GM23338 (cell line): ENCODE measurements around the gene ZBTB20. TPM values are rescaled to one million over a fixed set of nuclear protein-coding genes. Genes with fewer than 3 reads are reported as not detected.

Experiments used
- ATAC-seq: fragments of 200-7000 bp; cut with Tn5 transposase; 3 replicates; pipeline ENCODE4 v1.9.1; 2020
- DNase-seq: peaks from one replicate; pipeline ENCODE4 v3.0.0-alpha.2; 2015; ENCODE audit warnings: low spot score
- H2AFZ ChIP-seq: fragments of 200-600 bp; sonication (generic); 2 replicates; pipeline ENCODE4 v1.8.0; 2016; ENCODE audit warnings: antibody characterized with exemption, mild to moderate bottlenecking, moderate library complexity
- H3F3A ChIP-seq: fragments of 200-600 bp; sonication (generic); replicated peaks from 2 replicates; pipeline ENCODE4 v1.8.0; 2017; ENCODE audit warnings: antibody characterized with exemption, mixed run types, low read depth
- H3K27ac ChIP-seq: fragments of 200-600 bp; sonication (generic); 2 replicates; pipeline ENCODE4 v1.6.1; 2016; ENCODE audit warnings: low read depth
- H3K27me3 ChIP-seq: fragments of 200-600 bp; sonication (generic); 2 replicates; pipeline ENCODE4 v1.8.0; 2016; ENCODE audit warnings: mild to moderate bottlenecking, mixed run types, moderate library complexity; ENCODE audit not compliant: insufficient read depth
- H3K36me3 ChIP-seq: fragments of 200-600 bp; sonication (generic); 2 replicates; pipeline ENCODE4 v1.8.0; 2016; ENCODE audit warnings: mild to moderate bottlenecking; ENCODE audit not compliant: insufficient read depth
- H3K4me1 ChIP-seq: fragments of 200-600 bp; sonication (generic); 2 replicates; pipeline ENCODE4 v1.8.0; 2016; ENCODE audit warnings: mild to moderate bottlenecking, moderate library complexity; ENCODE audit not compliant: insufficient read depth
- H3K4me2 ChIP-seq: fragments of 200-600 bp; sonication (generic); 2 replicates; pipeline ENCODE4 v1.7.1; 2017; ENCODE audit warnings: mixed run types
- H3K4me3 ChIP-seq: fragments of 200-600 bp; sonication (generic); 2 replicates; pipeline ENCODE4 v1.6.1; 2016; ENCODE audit warnings: mixed run types
- H3K79me2 ChIP-seq: fragments of 200-600 bp; sonication (generic); replicated peaks from 2 replicates; pipeline ENCODE4 v1.8.0; 2017; ENCODE audit warnings: mild to moderate bottlenecking; ENCODE audit not compliant: insufficient read depth
- H3K9me2 ChIP-seq: fragments of 200-600 bp; sonication (generic); 2 replicates; pipeline ENCODE4 v1.8.0; 2017; ENCODE audit not compliant: insufficient read depth
- H4K20me1 ChIP-seq: fragments of 200-600 bp; sonication (generic); replicated peaks from 2 replicates; pipeline ENCODE4 v1.8.0; 2017; ENCODE audit warnings: mild to moderate bottlenecking; ENCODE audit not compliant: insufficient read depth
- H3K27ac Mint-ChIP-seq: 2 replicates; pipeline ENCODE4 v1.8.0; 2020; ENCODE audit warnings: inconsistent platforms, mild to moderate bottlenecking, moderate library complexity, mixed read lengths
- H3K27me3 Mint-ChIP-seq: 3 replicates; pipeline ENCODE4 v1.8.0; 2022; ENCODE audit warnings: low read depth, mild to moderate bottlenecking, moderate library complexity, mixed read lengths, inconsistent platforms; ENCODE audit not compliant: insufficient read depth, poor library complexity
- H3K36me3 Mint-ChIP-seq: 3 replicates; pipeline ENCODE4 v1.8.0; 2021; ENCODE audit warnings: low read depth, mild to moderate bottlenecking, inconsistent platforms, moderate library complexity, mixed read lengths
- H3K4me1 Mint-ChIP-seq: 3 replicates; pipeline ENCODE4 v1.8.0; 2020; ENCODE audit warnings: mild to moderate bottlenecking, inconsistent platforms, mixed read lengths
- H3K4me3 Mint-ChIP-seq: 3 replicates; pipeline ENCODE4 v1.8.0; 2021; ENCODE audit warnings: moderate library complexity, mild to moderate bottlenecking, inconsistent platforms, mixed read lengths
- H3K9me3 Mint-ChIP-seq: 3 replicates; pipeline ENCODE4 v1.8.0; 2020; ENCODE audit warnings: moderate library complexity, mild to moderate bottlenecking, inconsistent platforms, mixed read lengths
- CREB1 ChIP-seq: fragments of 250-450 bp; sonication (Bioruptor Pico); IDR thresholded peaks from 2 replicates; pipeline ENCODE4 v1.5.0; 2020; ENCODE audit warnings: low read depth, mild to moderate bottlenecking, moderate library complexity
- CTCF ChIP-seq, 2 experiments: fragments of 200-600 bp in 1 of 2; sonication (generic) in 1 of 2; conservative IDR thresholded peaks; 2 replicates each; pipeline versions ENCODE4 v1.5.1 to v1.6.1; 2016 to 2017; ENCODE audit warnings: antibody characterized with exemption in 2 of 2, low read depth in 2 of 2, mild to moderate bottlenecking in 2 of 2, moderate library complexity in 1 of 2
- EZH2 ChIP-seq: fragments of 200-600 bp; sonication (generic); IDR thresholded peaks from one replicate; pipeline ENCODE4 v1.8.0; 2017; ENCODE audit warnings: antibody characterized with exemption, mild to moderate bottlenecking, low read depth; ENCODE audit not compliant: unreplicated experiment
- EZH2phosphoT487 ChIP-seq: fragments of 200-600 bp; sonication (generic); IDR thresholded peaks from one replicate; pipeline ENCODE4 v1.8.1; 2018; ENCODE audit warnings: antibody characterized with exemption; ENCODE audit not compliant: unreplicated experiment
- JUNB ChIP-seq: IDR thresholded peaks from one replicate; pipeline ENCODE4 v1.6.1; 2016; ENCODE audit warnings: antibody characterized with exemption; ENCODE audit not compliant: unreplicated experiment
- NANOG ChIP-seq: IDR thresholded peaks from 2 replicates; pipeline ENCODE4 v1.6.1; 2016; ENCODE audit warnings: antibody characterized with exemption, borderline replicate concordance
- POLR2AphosphoS5 ChIP-seq: IDR thresholded peaks from 2 replicates; pipeline ENCODE4 v1.6.1; 2016; ENCODE audit warnings: antibody characterized with exemption, low read depth
- STAT1 ChIP-seq: IDR thresholded peaks from one replicate; pipeline ENCODE4 v1.6.1; 2016; ENCODE audit warnings: antibody characterized with exemption; ENCODE audit not compliant: unreplicated experiment
- ZNF114 ChIP-seq: fragments of 250-450 bp; sonication (Bioruptor Pico); IDR thresholded peaks from 2 replicates; pipeline ENCODE4 v1.5.0; 2020; ENCODE audit warnings: mild to moderate bottlenecking, moderate library complexity
- ZNF331 ChIP-seq: fragments of 250-450 bp; sonication (Bioruptor Pico); IDR thresholded peaks from 2 replicates; pipeline ENCODE4 v1.5.0; 2020; ENCODE audit warnings: low read depth, mild to moderate bottlenecking, moderate library complexity
- ZNF462 ChIP-seq: fragments of 250-450 bp; sonication (Bioruptor Pico); IDR thresholded peaks from 2 replicates; pipeline ENCODE4 v1.5.0; 2020; ENCODE audit warnings: mild to moderate bottlenecking, moderate library complexity
- polyA plus RNA-seq: library from polyadenylated mRNA; unstranded; fragments of >200 nt; fragmentation: Nextera tagmentation; extraction: Ambion mirVana; gene quantifications from 2 replicates; pipeline ENCODE4 v1.2.1, GENCODE V29; 2016
- total RNA-seq: library from RNA; depleted of rRNA; stranded (reverse); fragments of >200 nt; shearing (Covaris generic); gene quantifications from 2 replicates; pipeline ENCODE4 v1.2.3, GENCODE V29; 2014
- TF ChIP-seq, protein P1 (sequence below): IDR thresholded peaks from 2 replicates; pipeline ENCODE4 v1.6.1; 2016; ENCODE audit warnings: antibody characterized with exemption

The ZBTB20 gene
- total and polyA plus RNA-seq, 2 experiments from 2014 or later, result 2.0 to 3.3 TPM

DNA sequence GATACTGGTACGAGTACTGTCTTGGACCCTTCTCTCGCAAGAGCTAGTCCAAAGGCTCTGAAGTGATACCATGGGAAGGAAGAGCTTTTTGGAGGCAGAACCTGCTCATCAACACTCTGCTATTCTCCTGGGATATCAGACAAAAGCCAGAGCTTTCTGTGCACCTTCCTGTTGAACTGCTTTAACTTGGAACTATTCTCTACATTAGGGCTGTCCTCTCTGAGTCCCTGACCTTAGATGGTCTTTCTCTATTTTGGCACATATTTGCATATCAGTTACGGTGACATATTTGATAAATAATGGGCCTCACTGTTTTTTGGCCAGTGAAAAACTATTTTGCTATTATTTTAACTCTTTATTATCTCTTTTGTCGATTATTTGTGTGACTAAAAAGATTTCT lies 706.4 kb downstream of the ZBTB20 start:
- Histone ChIP-seq H3K27me3 (no peaks in the 10 kb centered on the region), H2AFZ (no peak overlapping the region), H4K20me1 (no peaks in the 10 kb centered on the region), H3K36me3 (no peaks in the 10 kb centered on the region), H3K9me2 (no peaks in the 10 kb centered on the region), H3K4me1 (no peaks in the 10 kb centered on the region), H3K27ac (no peak overlapping the region), H3K4me2 (no peak overlapping the region), H3K4me3 (no peak overlapping the region), H3K79me2 (no peaks in the 10 kb centered on the region), H3F3A (no peaks in the 10 kb centered on the region)
- H3K36me3 Mint-ChIP-seq, result no peaks in the 10 kb centered on the region
- peaks cover 1% of the 10 kb centered on the region for H3K27me3 Mint-ChIP-seq
- DNase-seq (no peak), ATAC-seq (no peak)
- H3K9me3 Mint-ChIP-seq, result no peaks in the 10 kb centered on the region
- TF ChIP-seq JUNB (no peak), EZH2 (no peak)
- H3K27ac Mint-ChIP-seq, result no peak overlapping the region
- H3K4me3 Mint-ChIP-seq, result no peak overlapping the region
- H3K4me1 Mint-ChIP-seq, result peaks cover 15% of the 10 kb centered on the region; the same call in 2 of the 3 replicates

- Histone ChIP-seq H3K4me1 (no peaks in the 10 kb centered on the region), H3K79me2 (no peaks in the 10 kb centered on the region), H3K27me3 (no peaks in the 10 kb centered on the region), H4K20me1 (no peaks in the 10 kb centered on the region), H3K9me2 (no peaks in the 10 kb centered on the region), H3K4me2 (no peak overlapping the region), H3K27ac (no peak overlapping the region), H2AFZ (no peak overlapping the region), H3K4me3 (no peak overlapping the region), H3F3A (no peaks in the 10 kb centered on the region), H3K36me3 (no peaks in the 10 kb centered on the region)
- ATAC-seq, result no peak
- Mint-ChIP-seq H3K4me3 (no peak overlapping the region), H3K27me3 (peaks cover 1% of the 10 kb centered on the region), H3K9me3 (no peaks in the 10 kb centered on the region), H3K36me3 (no peaks in the 10 kb centered on the region), H3K27ac (no peak overlapping the region), H3K4me1 (peaks cover 15% of the 10 kb centered on the region; the same call in 2 of the 3 replicates)
- DNase-seq, result no peak
- TF ChIP-seq EZH2 (no peak), STAT1 (no peak), ZNF331 (CRISPR knock-in tag) (no peak), ZNF462 (CRISPR knock-in tag) (no peak), EZH2phosphoT487 (no peak), NANOG (no peak), CREB1 (no peak), CTCF (conservative IDR thresholded peaks at IDR 0.05; ENCODE audit: low read depth in 2 of 2) (no peak), ZNF114 (CRISPR knock-in tag) (no peak), POLR2AphosphoS5 (no peak)
- TF ChIP-seq, protein P1, sequence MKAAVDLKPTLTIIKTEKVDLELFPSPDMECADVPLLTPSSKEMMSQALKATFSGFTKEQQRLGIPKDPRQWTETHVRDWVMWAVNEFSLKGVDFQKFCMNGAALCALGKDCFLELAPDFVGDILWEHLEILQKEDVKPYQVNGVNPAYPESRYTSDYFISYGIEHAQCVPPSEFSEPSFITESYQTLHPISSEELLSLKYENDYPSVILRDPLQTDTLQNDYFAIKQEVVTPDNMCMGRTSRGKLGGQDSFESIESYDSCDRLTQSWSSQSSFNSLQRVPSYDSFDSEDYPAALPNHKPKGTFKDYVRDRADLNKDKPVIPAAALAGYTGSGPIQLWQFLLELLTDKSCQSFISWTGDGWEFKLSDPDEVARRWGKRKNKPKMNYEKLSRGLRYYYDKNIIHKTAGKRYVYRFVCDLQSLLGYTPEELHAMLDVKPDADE, result no peak
Measured at GRCh38 chr3:114439284-114439683, 707.8 kb downstream of the ZBTB20 start.
